Natural killer cell treated with Interleukin-12 subunit alpha and Interleukin-12 subunit beta and Interleukin-15 and Interleukin-18, amount 100 ng/mL, for 72 hours (primary cell): Measurements from ENCODE around the gene ATXN7L3. TPM values are rescaled to one million over a fixed set of nuclear protein-coding genes. Genes with fewer than 3 reads are reported as not detected.

Source experiments
- ATAC-seq, 2 donors: fragments of 150-1000 bp; cut with Tn5 transposase in 1 of 2; sonication (Bioruptor Pico), chemical (Tn5 transposase) in 1 of 2; 2 replicates each; pipeline ENCODE4 v1.10.0; 2021
- DNase-seq: peaks from one replicate; pipeline ENCODE4 v3.0.0; 2022; ENCODE audit warnings: low spot score
- H3K27ac Mint-ChIP-seq, 2 donors: 1 replicate in 1 of 2; 2 replicates in 1 of 2; pipeline ENCODE4 v1.8.0; 2022; ENCODE audit warnings: mixed read lengths in 2 of 2, mild to moderate bottlenecking in 1 of 2, moderate library complexity in 1 of 2
- H3K27me3 Mint-ChIP-seq, 2 donors: 1 replicate in 1 of 2; 2 replicates in 1 of 2; pipeline ENCODE4 v1.8.0; 2022; ENCODE audit warnings: mixed read lengths in 2 of 2
- H3K36me3 Mint-ChIP-seq: one replicate; pipeline ENCODE4 v1.8.0; 2022; ENCODE audit warnings: mixed read lengths
- H3K4me1 Mint-ChIP-seq, 2 donors: 1 replicate in 1 of 2; 2 replicates in 1 of 2; pipeline ENCODE4 v1.8.0; 2022; ENCODE audit warnings: low read depth in 2 of 2, mixed read lengths in 2 of 2, mild to moderate bottlenecking in 1 of 2
- H3K4me3 Mint-ChIP-seq: one replicate; pipeline ENCODE4 v1.8.0; 2022; ENCODE audit warnings: mixed read lengths
- H3K9me3 Mint-ChIP-seq: 2 replicates; pipeline ENCODE4 v1.8.0; 2022; ENCODE audit warnings: mixed read lengths
- total RNA-seq, 2 donors: library from RNA; stranded (reverse); gene quantifications; one replicate each; pipeline ENCODE4 v1.2.3, GENCODE V29; 2022

Gene ATXN7L3
- total RNA-seq, 2 donors from 2014 or later, result 117 to 139 TPM

GRCh38 chr17:44200478-44201155, 933 bp upstream of the ATXN7L3 start:
- ATAC-seq (no peak), DNase-seq (no peak)
- no peaks in the 10 kb centered on the region for H3K27me3 Mint-ChIP-seq
- peak overlapping the region; percentile 90 to 96 for H3K27ac Mint-ChIP-seq
- no peaks in the 10 kb centered on the region for H3K9me3 Mint-ChIP-seq
- H3K4me3 Mint-ChIP-seq, result peak overlapping the region; percentile 95
- no peaks in the 10 kb centered on the region for H3K36me3 Mint-ChIP-seq
- peaks cover 41 to 44% of the 10 kb centered on the region in 2 donors for H3K4me1 Mint-ChIP-seq

- ATAC-seq, result peak; percentile 44 to 58
- peak; percentile 72 for DNase-seq
- H3K27me3 Mint-ChIP-seq, result no peaks in the 10 kb centered on the region
- H3K36me3 Mint-ChIP-seq, result no peaks in the 10 kb centered on the region
- H3K27ac Mint-ChIP-seq, result peak overlapping the region; percentile 79 to 80
- H3K4me3 Mint-ChIP-seq, result peak overlapping the region; percentile 76
- peaks cover 35 to 42% of the 10 kb centered on the region in 2 donors for H3K4me1 Mint-ChIP-seq
- no peaks in the 10 kb centered on the region for H3K9me3 Mint-ChIP-seq
Measured at GRCh38 chr17:44198721-44199552, 747 bp downstream of the ATXN7L3 start.

GRCh38 chr17:44197980-44198720, 1.5 kb downstream of the ATXN7L3 start:
- Mint-ChIP-seq H3K4me3 (peak overlapping the region; percentile 76), H3K9me3 (no peaks in the 10 kb centered on the region), H3K4me1 (peaks cover 27 to 34% of the 10 kb centered on the region in 2 donors), H3K36me3 (no peaks in the 10 kb centered on the region), H3K27ac (peak overlapping the region; percentile 79 to 80), H3K27me3 (no peaks in the 10 kb centered on the region)
- DNase-seq, result no peak
- no peak for ATAC-seq

GRCh38 chr17:44197107-44197506, 2.6 kb downstream of the ATXN7L3 start:
- H3K4me1 Mint-ChIP-seq, result peaks cover 19 to 27% of the 10 kb centered on the region in 2 donors
- H3K27me3 Mint-ChIP-seq, result no peaks in the 10 kb centered on the region
- no peak for ATAC-seq
- no peaks in the 10 kb centered on the region for H3K36me3 Mint-ChIP-seq
- H3K9me3 Mint-ChIP-seq, result no peaks in the 10 kb centered on the region
- no peak for DNase-seq
- no peak overlapping the region for H3K4me3 Mint-ChIP-seq
- H3K27ac Mint-ChIP-seq, result peak overlapping the region; percentile 79 to 80

DNA sequence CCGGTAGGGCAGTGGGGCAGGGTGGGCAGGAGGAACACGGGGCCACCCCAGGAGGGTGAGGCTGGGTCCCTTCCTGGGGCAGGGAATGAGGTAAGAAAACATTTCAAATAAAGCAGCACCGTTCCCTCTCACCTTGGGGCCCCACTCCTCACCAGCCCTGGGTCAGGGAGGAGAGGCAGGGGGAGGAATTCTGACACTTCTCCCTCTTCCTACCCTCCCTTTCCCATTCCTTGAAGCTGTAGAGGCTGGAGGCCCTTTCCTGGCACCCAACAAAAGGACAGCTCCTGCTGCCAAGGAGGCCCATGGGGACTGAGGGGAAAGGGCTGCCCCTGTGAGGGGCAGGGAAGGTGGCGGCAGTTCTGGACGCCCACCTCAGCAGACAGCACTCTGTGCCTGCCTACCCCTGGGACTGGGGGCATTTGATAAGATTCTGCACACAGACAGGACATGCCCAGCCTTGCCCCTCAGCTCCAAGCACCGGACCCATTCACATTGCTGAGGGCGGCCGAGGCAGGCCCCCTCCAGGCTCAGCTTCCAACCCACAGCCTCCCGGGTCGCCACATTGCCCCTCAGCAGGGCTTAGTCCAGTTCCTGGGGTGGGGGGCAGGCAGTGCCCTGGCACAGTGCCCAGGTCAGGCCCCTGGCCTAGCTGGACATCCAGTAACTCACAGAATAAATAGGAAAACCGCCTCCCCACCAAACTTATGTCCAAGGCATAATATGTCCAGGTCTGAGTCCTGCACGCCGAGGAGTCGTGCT, 6.2 kb downstream of the ATXN7L3 start:
- no peak overlapping the region for H3K4me3 Mint-ChIP-seq
- H3K9me3 Mint-ChIP-seq, result no peaks in the 10 kb centered on the region
- no peak for ATAC-seq
- H3K27me3 Mint-ChIP-seq, result no peaks in the 10 kb centered on the region
- no peak for DNase-seq
- H3K27ac Mint-ChIP-seq, result no peak overlapping the region
- peaks cover 4% of the 10 kb centered on the region for H3K36me3 Mint-ChIP-seq
- H3K4me1 Mint-ChIP-seq, result peaks cover 10 to 18% of the 10 kb centered on the region in 2 donors

- DNase-seq (no peak), ATAC-seq (no peak)
- no peak overlapping the region for H3K27ac Mint-ChIP-seq
- H3K9me3 Mint-ChIP-seq, result no peaks in the 10 kb centered on the region
- H3K36me3 Mint-ChIP-seq, result peaks cover 4% of the 10 kb centered on the region
- no peaks in the 10 kb centered on the region for H3K27me3 Mint-ChIP-seq
- no peak overlapping the region for H3K4me3 Mint-ChIP-seq
- peaks cover 9 to 19% of the 10 kb centered on the region in 2 donors for H3K4me1 Mint-ChIP-seq
Measured at GRCh38 chr17:44192750-44193149, 6.9 kb downstream of the ATXN7L3 start.

GRCh38 chr17:44191941-44192496, 7.7 kb downstream of the ATXN7L3 start:
- DNase-seq (no peak), ATAC-seq (no peak)
- Mint-ChIP-seq H3K4me1 (peaks cover 10 to 19% of the 10 kb centered on the region in 2 donors), H3K36me3 (peaks cover 4% of the 10 kb centered on the region), H3K27ac (no peak overlapping the region), H3K4me3 (no peak overlapping the region), H3K9me3 (no peaks in the 10 kb centered on the region), H3K27me3 (no peaks in the 10 kb centered on the region)

DNA sequence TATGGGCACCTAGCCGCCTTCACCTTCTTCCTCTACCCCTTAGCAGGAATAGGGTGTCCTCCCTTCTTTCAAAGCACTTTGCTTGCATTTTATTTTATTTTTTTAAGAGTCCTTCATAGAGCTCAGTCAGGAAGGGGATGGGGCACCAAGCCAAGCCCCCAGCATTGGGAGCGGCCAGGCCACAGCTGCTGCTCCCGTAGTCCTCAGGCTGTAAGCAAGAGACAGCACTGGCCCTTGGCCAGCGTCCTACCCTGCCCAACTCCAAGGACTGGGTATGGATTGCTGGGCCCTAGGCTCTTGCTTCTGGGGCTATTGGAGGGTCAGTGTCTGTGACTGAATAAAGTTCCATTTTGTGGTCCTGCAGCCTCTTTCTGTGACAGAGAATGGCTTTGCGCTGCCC, 8.3 kb downstream of the ATXN7L3 start:
- no peaks in the 10 kb centered on the region for H3K27me3 Mint-ChIP-seq
- H3K4me1 Mint-ChIP-seq, result peaks cover 11 to 20% of the 10 kb centered on the region in 2 donors
- H3K36me3 Mint-ChIP-seq, result peaks cover 4% of the 10 kb centered on the region
- ATAC-seq, result no peak
- no peak for DNase-seq
- H3K27ac Mint-ChIP-seq, result no peak overlapping the region
- H3K4me3 Mint-ChIP-seq, result no peak overlapping the region
- no peaks in the 10 kb centered on the region for H3K9me3 Mint-ChIP-seq

- Mint-ChIP-seq H3K27me3 (no peaks in the 10 kb centered on the region), H3K4me3 (no peak overlapping the region), H3K9me3 (no peaks in the 10 kb centered on the region), H3K36me3 (peaks cover 4% of the 10 kb centered on the region), H3K27ac (peak overlapping the region in 1 of 2 donors; percentile 21), H3K4me1 (peaks cover 14 to 22% of the 10 kb centered on the region in 2 donors)
- no peak for DNase-seq
- no peak for ATAC-seq
Measured at GRCh38 chr17:44190481-44190880, 9.2 kb downstream of the ATXN7L3 start.

GRCh38 chr17:44188576-44189403, 10.9 kb downstream of the ATXN7L3 start:
- ATAC-seq (no peak), DNase-seq (no peak)
- Mint-ChIP-seq H3K4me1 (peaks cover 19 to 27% of the 10 kb centered on the region in 2 donors), H3K27me3 (no peaks in the 10 kb centered on the region), H3K27ac (peak overlapping the region in 1 of 2 donors; percentile 95), H3K36me3 (peaks cover 4% of the 10 kb centered on the region), H3K4me3 (peak overlapping the region; percentile 100), H3K9me3 (no peaks in the 10 kb centered on the region)

DNA sequence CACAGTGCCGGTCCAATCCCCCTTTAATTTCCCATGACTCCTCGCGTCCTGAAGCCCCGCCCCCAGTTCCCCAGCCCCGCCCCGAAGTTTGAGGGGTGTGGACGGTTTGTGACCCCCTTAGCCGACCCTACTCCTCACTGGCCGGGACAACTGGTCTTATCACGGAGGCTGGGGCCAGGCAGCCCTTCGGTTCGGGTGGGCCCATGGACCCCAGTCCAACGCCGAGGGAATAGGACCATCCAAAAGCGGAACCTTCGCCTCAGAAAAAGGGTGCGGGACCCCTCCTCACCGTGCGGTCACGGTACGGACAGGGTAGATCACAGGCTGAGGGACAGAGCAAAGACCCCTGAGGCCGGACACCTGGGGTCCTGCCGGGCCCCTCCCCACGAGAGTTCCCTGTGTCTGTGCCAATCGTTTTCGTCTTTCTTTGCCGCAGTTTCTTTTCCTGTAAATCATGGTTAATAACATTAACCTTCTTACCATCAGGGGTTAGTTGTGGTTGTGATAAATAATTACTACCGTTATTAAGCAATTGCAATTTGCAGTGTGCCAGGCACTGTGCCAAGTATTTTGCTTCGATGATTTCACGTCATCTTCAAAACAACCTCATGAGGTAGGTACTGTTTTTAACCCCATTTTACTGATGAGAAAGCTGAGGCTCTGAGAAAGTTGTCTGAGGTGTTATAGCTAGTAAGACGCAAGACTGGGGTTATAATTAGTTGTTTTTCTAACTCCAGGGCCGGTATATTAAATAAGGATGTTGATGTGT, 12.4 kb downstream of the ATXN7L3 start:
- H3K27me3 Mint-ChIP-seq, result no peaks in the 10 kb centered on the region
- peaks cover 19 to 27% of the 10 kb centered on the region in 2 donors for H3K4me1 Mint-ChIP-seq
- H3K4me3 Mint-ChIP-seq, result peak overlapping the region; percentile 100
- H3K36me3 Mint-ChIP-seq, result peaks cover 4% of the 10 kb centered on the region
- DNase-seq, result no peak
- ATAC-seq, result peak; percentile 72 to 78
- peak overlapping the region; percentile 95 to 99 for H3K27ac Mint-ChIP-seq
- H3K9me3 Mint-ChIP-seq, result no peaks in the 10 kb centered on the region
